ENCODE measurements around the gene KLHL25.

KLHL25 gene

GRCh38 chr15:85733416-85733815 lies 61.3 kb downstream of the KLHL25 start:
- no peak for DNase-seq (ENCODE audit: low read depth)
- no peak for TF ChIP-seq CTCF (IDR thresholded peaks at IDR 0.05; ENCODE audit: control insufficient read depth, insufficient read depth, low read depth, low read length, missing control alignments)
- H3K4me3 ChIP-seq (ENCODE audit: control insufficient read depth, low read depth, low read length) = no peak overlapping the region

GRCh38 chr15:85730001-85730820 lies 64.5 kb downstream of the KLHL25 start:
- peak; percentile 58 for TF ChIP-seq CTCF (IDR thresholded peaks at IDR 0.05; ENCODE audit: control insufficient read depth, insufficient read depth, low read depth, low read length, missing control alignments)
- no peak for DNase-seq (ENCODE audit: low read depth)
- H3K4me3 ChIP-seq (ENCODE audit: control insufficient read depth, low read depth, low read length) = no peak overlapping the region

GRCh38 chr15:85727068-85727467 lies 67.7 kb downstream of the KLHL25 start:
- TF ChIP-seq CTCF (IDR thresholded peaks at IDR 0.05; ENCODE audit: control insufficient read depth, insufficient read depth, low read depth, low read length, missing control alignments) = no peak
- DNase-seq (ENCODE audit: low read depth) = no peak
- H3K4me3 ChIP-seq (ENCODE audit: control insufficient read depth, low read depth, low read length) = no peak overlapping the region

- no peak overlapping the region for H3K4me3 ChIP-seq (ENCODE audit: control insufficient read depth, low read depth, low read length)
- TF ChIP-seq CTCF (IDR thresholded peaks at IDR 0.05; ENCODE audit: control insufficient read depth, insufficient read depth, low read depth, low read length, missing control alignments) = no peak
- DNase-seq (ENCODE audit: low read depth) = no peak
Measured at GRCh38 chr15:85726454-85726853, 68.3 kb downstream of the KLHL25 start.

- no peak overlapping the region for H3K4me3 ChIP-seq (ENCODE audit: control insufficient read depth, low read depth, low read length)
- no peak for TF ChIP-seq CTCF (IDR thresholded peaks at IDR 0.05; ENCODE audit: control insufficient read depth, insufficient read depth, low read depth, low read length, missing control alignments)
- no peak for DNase-seq (ENCODE audit: low read depth)
Measured at GRCh38 chr15:85725564-85725963, 69.2 kb downstream of the KLHL25 start.

- DNase-seq (ENCODE audit: low read depth) = no peak
Measured at GRCh38 chr15:85725019-85725418, 69.7 kb downstream of the KLHL25 start.

More at GRCh38 chr15:85725019-85725418, 69.7 kb downstream of the KLHL25 start:
- no peak overlapping the region for H3K4me3 ChIP-seq (ENCODE audit: control insufficient read depth, low read depth, low read length)
- TF ChIP-seq CTCF (IDR thresholded peaks at IDR 0.05; ENCODE audit: control insufficient read depth, insufficient read depth, low read depth, low read length, missing control alignments) = no peak

Measured in AG09309 (cell line).